Ovary (tissue), 9 donors: ENCODE results near the gene ADSS2. TPM values are rescaled to one million over a fixed set of nuclear protein-coding genes. Genes with fewer than 3 reads are reported as not detected.
"Not testable (repeated sequence)": the region's sequence is repeated elsewhere in the genome, so short reads cannot be mapped to it uniquely, and the experiment has no call there.

Experiments used
- DNase-seq, 5 donors: peaks; one replicate each; pipeline ENCODE4 v3.0.0-alpha.2; 2019 to 2020
- H3K27ac ChIP-seq, 2 donors: fragments of 200-600 bp; one replicate each; pipeline versions ENCODE4 v1.5.1 to v1.8.0; 2019 to 2022
- H3K27me3 ChIP-seq: fragments of 200-600 bp; one replicate; pipeline ENCODE4 v1.8.0; 2022
- H3K36me3 ChIP-seq: fragments of 200-600 bp; sonication (generic); one replicate; pipeline ENCODE4 v1.5.1; 2019
- H3K4me1 ChIP-seq: one replicate; pipeline ENCODE4 v1.8.1; 2013; ENCODE audit warnings: mild to moderate bottlenecking, moderate library complexity; ENCODE audit not compliant: insufficient read depth
- H3K4me3 ChIP-seq: fragments of 200-600 bp; sonication (generic); one replicate; pipeline ENCODE4 v1.5.1; 2017
- H3K9me3 ChIP-seq, 2 donors: fragments of 200-600 bp in 1 of 2; sonication (generic) in 1 of 2; one replicate each; pipeline versions ENCODE4 v1.5.1 to v1.8.1; 2013 to 2019; ENCODE audit warnings: mild to moderate bottlenecking in 1 of 2, moderate library complexity in 1 of 2
- EP300 ChIP-seq: sonication (generic); formaldehyde crosslinking; IDR thresholded peaks from one replicate; pipeline ENCODE4 v1.6.1; 2017; ENCODE audit warnings: antibody characterized with exemption
- POLR2A ChIP-seq: fragments of 450-650 bp; IDR thresholded peaks from one replicate; pipeline ENCODE4 v1.6.1; 2017; ENCODE audit warnings: antibody characterized with exemption, mild to moderate bottlenecking, moderate library complexity
- WGBS, 3 donors: extraction: QIAGEN DNeasy Blood & Tissue Kit in 1 of 3; methylation state at CpG; one replicate each; pipeline versions ENCODE4 v1.1.5 to v1.1.7; 2013 to 2017; 5-methylcytosine and 5-hydroxymethylcytosine counted together
- intact Hi-C, 4 donors: fragments of 100-400 bp; cut with DNase I; formaldehyde crosslinking; loops; one replicate each; pipeline versions ENCODE4 v1.11.0 to v1.15.1; 2022 to 2023
- polyA plus RNA-seq, 2 donors: library from polyadenylated mRNA; stranded (reverse); fragments of 200-250 nt in 1 of 2; fragments of 350-450 nt in 1 of 2; fragmentation: Illumina TruSeq in 1 of 2; extraction: RNeasy Lipid Tissue Mini Kit (QIAGEN cat#74804) in 1 of 2; gene quantifications; one replicate each; pipeline ENCODE4 v1.2.3, GENCODE V29; 2013 to 2014
- total RNA-seq, 7 donors: library from RNA; depleted of rRNA in 2 of 7; stranded (reverse); fragments of >200 nt in 2 of 7; fragmentation: NEBNext Ultra II Directional in 3 of 7; extraction: Animal tissue kit (Norgen Biotek cat#: 25700) in 3 of 7; gene quantifications; one replicate each; pipeline versions ENCODE4 v1.1.0 to v1.2.4, GENCODE V29; 2016 to 2023
- TF ChIP-seq, protein P1 (sequence below), 3 donors: fragments of 450-650 bp in 2 of 3; fragments of 200-600 bp in 1 of 3; IDR thresholded peaks; one replicate each; pipeline versions ENCODE4 v1.5.1 to v1.8.0; 2016 to 2022; ENCODE audit warnings: antibody characterized with exemption in 3 of 3, mild to moderate bottlenecking in 1 of 3
- donor health status: DM: no; HTN: no; CAD: no; lungs with moderate emphysema.
- donor health status: DM: no; HTN: no; CAD: no.
- donor health status: Bipolar disorder and iron deficiency.
- donor health status: DM: yes; HTN: yes; CAD: no.
- donor health status: DM: no; HTN: no; CAD: no.
- donor health status: DM: yes; HTN: yes; CAD: no.

ADSS2 gene
- total and polyA plus RNA-seq, 9 donors: 23.6 to 44.2 (median 29.8) TPM

DNA sequence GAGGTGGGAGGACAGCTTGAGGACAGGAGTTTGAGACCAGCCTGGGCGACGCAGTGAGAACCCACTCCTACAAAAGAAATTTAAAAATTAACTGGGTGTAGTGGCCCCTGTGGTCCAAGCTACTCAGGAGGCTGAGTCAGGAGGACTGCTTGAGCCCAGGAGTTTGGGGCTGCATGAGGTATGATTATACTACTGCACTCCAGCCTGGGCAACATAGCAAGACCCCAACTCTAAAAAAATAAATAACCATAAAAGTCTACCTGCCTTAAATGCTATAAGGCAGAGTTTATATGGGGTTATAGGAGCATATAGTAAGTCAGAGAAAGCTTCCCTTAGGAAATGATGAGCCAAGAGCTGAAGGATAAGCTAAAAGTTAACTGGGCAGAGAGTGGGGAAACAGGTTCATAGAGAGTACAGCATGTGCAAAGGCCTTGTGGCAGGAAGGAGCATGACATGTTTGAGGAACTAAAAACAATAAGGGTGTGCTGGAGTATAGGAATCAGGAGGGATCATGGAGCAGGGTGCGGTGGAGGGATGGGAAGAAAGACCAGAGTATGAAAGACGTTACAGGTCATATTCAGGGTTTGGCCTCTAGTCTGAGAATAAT is 68.3 kb downstream of the ADSS2 start:
- H3K27me3 ChIP-seq: no peaks in the 10 kb centered on the region
- no peak overlapping the region for H3K27ac ChIP-seq
- TF ChIP-seq, protein P1, sequence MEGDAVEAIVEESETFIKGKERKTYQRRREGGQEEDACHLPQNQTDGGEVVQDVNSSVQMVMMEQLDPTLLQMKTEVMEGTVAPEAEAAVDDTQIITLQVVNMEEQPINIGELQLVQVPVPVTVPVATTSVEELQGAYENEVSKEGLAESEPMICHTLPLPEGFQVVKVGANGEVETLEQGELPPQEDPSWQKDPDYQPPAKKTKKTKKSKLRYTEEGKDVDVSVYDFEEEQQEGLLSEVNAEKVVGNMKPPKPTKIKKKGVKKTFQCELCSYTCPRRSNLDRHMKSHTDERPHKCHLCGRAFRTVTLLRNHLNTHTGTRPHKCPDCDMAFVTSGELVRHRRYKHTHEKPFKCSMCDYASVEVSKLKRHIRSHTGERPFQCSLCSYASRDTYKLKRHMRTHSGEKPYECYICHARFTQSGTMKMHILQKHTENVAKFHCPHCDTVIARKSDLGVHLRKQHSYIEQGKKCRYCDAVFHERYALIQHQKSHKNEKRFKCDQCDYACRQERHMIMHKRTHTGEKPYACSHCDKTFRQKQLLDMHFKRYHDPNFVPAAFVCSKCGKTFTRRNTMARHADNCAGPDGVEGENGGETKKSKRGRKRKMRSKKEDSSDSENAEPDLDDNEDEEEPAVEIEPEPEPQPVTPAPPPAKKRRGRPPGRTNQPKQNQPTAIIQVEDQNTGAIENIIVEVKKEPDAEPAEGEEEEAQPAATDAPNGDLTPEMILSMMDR (IDR thresholded peaks at IDR 0.05): no peak
- no peak for TF ChIP-seq POLR2A
- TF ChIP-seq EP300: no peak
- WGBS, 3 donors: 85 to 95% (median 95%) methylated on average over 4 of the region's 4 CpGs
- no peaks in the 10 kb centered on the region for H3K4me1 ChIP-seq
- intact Hi-C loops: no loop called here
- no peak overlapping the region for H3K4me3 ChIP-seq
- DNase-seq: no peak
- no peaks in the 10 kb centered on the region for H3K36me3 ChIP-seq
- no peaks in the 10 kb centered on the region for H3K9me3 ChIP-seq

DNA sequence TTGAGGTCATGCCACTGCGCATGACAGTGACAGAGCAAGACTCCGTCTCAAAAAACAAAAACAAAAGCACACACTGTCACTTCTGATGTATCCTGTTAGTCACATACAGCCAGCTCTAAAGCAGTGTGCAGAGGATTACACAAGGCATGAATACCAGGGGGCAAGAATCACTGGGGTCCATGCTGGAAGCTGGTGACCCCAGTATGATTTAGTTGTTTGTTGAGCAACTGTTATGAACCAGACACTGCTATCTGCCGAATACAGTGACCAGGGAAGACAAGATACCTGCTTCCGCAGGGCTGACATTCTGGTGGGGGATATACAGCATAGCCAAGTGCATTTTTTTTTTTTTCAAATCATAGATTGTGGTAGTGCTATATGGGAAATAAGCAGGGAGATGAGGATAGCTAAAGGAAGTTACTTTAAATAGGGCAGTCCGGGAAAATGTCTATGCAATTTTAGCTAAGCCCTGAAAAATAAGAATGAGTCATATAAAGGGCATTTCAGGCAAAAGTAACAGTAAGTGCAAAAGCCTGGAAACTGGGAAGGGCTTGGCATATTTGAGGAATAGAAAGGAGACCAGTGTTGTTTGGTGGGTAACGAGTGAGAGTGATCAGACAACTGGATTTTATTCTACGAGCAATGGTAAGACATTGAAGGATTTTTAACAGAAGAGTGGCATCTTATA is 69.7 kb downstream of the ADSS2 start:
- intact Hi-C loops: no loop called here
- WGBS, 3 donors: 61 to 65% (median 63%) methylated on average over 7 of the region's 7 CpGs
- Histone ChIP-seq H3K4me1 (no peaks in the 10 kb centered on the region), H3K36me3 (no peaks in the 10 kb centered on the region), H3K27ac (no peak overlapping the region), H3K27me3 (no peaks in the 10 kb centered on the region), H3K9me3 (no peaks in the 10 kb centered on the region), H3K4me3 (no peak overlapping the region)
- no peak for DNase-seq
- no peak for TF ChIP-seq POLR2A
- no peak for TF ChIP-seq EP300
- TF ChIP-seq, protein P1 (IDR thresholded peaks at IDR 0.05): no peak

DNA sequence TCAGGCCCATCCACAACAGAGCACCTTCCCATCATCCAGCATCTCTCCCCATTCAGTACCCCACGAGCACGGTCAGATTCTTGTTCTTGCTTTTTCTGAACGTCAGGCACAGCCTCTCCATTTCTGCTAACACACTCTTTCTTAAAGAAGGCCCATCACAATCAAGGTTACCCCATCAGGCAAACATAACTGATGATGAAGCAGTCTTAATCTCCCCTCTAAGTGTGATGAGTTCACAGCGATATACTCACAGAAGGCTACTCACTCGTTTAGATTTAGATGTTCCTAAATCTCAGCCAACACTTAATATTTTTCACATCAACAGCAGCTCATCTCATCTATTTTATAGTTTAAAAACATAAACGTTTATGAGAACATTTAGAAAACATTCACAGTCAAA is 75.6 kb downstream of the ADSS2 start:
- Histone ChIP-seq H3K4me1 (no peaks in the 10 kb centered on the region), H3K36me3 (no peaks in the 10 kb centered on the region), H3K9me3 (no peaks in the 10 kb centered on the region), H3K27me3 (no peaks in the 10 kb centered on the region), H3K27ac (no peak overlapping the region), H3K4me3 (no peak overlapping the region)
- 61 to 72% (median 67%) methylated on average over 6 of the region's 6 CpGs for WGBS, 3 donors
- intact Hi-C loops: no loop called here
- no peak for DNase-seq
- no peak for TF ChIP-seq POLR2A
- TF ChIP-seq, protein P1 (IDR thresholded peaks at IDR 0.05): no peak
- no peak for TF ChIP-seq EP300

DNA sequence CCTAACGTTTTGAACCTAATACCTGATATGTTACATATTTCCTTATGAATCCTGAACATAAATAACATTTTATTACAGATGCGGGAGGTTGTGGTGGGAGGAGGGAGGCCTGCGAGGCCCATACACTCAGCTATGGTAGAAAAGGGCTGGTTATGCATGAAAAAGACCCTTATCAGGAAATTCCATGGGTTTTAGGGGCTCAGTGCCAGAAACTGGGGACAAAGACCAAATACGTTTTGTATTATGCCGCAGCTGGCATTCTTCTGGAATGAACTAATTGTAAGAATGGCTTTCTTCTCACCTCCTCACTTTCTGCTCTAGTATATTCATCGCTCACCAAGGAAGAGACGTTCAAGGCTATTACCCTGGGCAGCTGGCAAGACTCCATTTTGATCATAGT is 76.7 kb downstream of the ADSS2 start:
- Histone ChIP-seq H3K4me1 (no peaks in the 10 kb centered on the region), H3K27me3 (no peaks in the 10 kb centered on the region), H3K4me3 (no peak overlapping the region), H3K9me3 (no peaks in the 10 kb centered on the region), H3K27ac (no peak overlapping the region), H3K36me3 (no peaks in the 10 kb centered on the region)
- no peak for TF ChIP-seq POLR2A
- no peak for TF ChIP-seq EP300
- TF ChIP-seq, protein P1 (IDR thresholded peaks at IDR 0.05): no peak
- no peak for DNase-seq
- WGBS, 3 donors: 74 to 80% (median 77%) methylated on average over 7 of the region's 7 CpGs
- intact Hi-C loops: no loop called here

DNA sequence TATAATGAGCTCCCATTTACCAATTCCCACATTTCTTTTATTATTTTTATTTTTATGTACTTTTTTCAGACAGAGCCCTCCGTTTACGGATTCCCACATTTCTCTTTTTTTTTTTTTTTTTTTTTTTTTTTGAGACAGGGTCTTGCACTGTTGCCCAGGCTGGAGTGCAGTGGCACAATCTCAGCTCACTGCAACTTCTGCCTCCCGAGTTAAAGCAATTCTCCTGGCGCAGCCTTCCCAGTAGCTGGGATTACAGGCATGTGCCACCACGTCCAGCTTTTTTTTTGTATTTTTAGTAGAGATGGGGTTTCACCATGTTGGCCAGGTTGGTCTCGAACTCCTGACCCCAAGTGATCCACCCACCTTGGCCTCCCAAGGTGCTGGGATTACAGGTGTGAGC is 77.2 kb downstream of the ADSS2 start:
- H3K27ac ChIP-seq, H3K27me3 ChIP-seq, H3K4me3 ChIP-seq, H3K36me3 ChIP-seq, intact Hi-C loops, H3K9me3 ChIP-seq, H3K4me1 ChIP-seq, DNase-seq: not testable (repeated sequence)
- WGBS, 3 donors: 92 to 97% (median 96%) methylated on average over 6 of the region's 6 CpGs
